HG03280 (cell line): Measurements from ENCODE around the gene ITGAX.
"Not testable (repeated sequence)": the region's sequence is repeated elsewhere in the genome, so short reads cannot be mapped to it uniquely, and the experiment has no call there.

Experiments used
- ATAC-seq: cut with Tn5 transposase; IDR thresholded peaks from one replicate; pipeline ENCODE4 v1.9.1; 2021; ENCODE audit warnings: mild to moderate bottlenecking, moderate library complexity; ENCODE audit not compliant: unreplicated experiment

ITGAX gene

GRCh38 chr16:31404353-31405064 is 49.5 kb downstream of the ITGAX start:
- ATAC-seq = no peak

- ATAC-seq = no peak
These were observed 52.4 kb downstream of the ITGAX start for GRCh38 chr16:31407406-31407805.

GRCh38 chr16:31409433-31409832 is 54.5 kb downstream of the ITGAX start:
- ATAC-seq = no peak

GRCh38 chr16:31410082-31410481 is 55.1 kb downstream of the ITGAX start:
- no peak for ATAC-seq

- ATAC-seq = no peak
These were observed 56.3 kb downstream of the ITGAX start for GRCh38 chr16:31411024-31411844.

GRCh38 chr16:31412750-31413149 is 57.8 kb downstream of the ITGAX start:
- ATAC-seq = no peak

GRCh38 chr16:31413381-31413780 is 58.4 kb downstream of the ITGAX start:
- ATAC-seq = no peak

- ATAC-seq = no peak
These were observed 59.0 kb downstream of the ITGAX start for GRCh38 chr16:31413943-31414342.

- no peak for ATAC-seq
These were observed 59.7 kb downstream of the ITGAX start for GRCh38 chr16:31414706-31415105.

GRCh38 chr16:31416371-31416770 is 61.4 kb downstream of the ITGAX start:
- no peak for ATAC-seq

- not testable (repeated sequence) for ATAC-seq
These were observed 62.1 kb downstream of the ITGAX start for GRCh38 chr16:31417036-31417435.

GRCh38 chr16:31417916-31418315 is 62.9 kb downstream of the ITGAX start:
- no peak for ATAC-seq

GRCh38 chr16:31420037-31420436 is 65.1 kb downstream of the ITGAX start:
- ATAC-seq = no peak

GRCh38 chr16:31421587-31421986 is 66.6 kb downstream of the ITGAX start:
- peak; percentile 54 for ATAC-seq

GRCh38 chr16:31423241-31423640 is 68.3 kb downstream of the ITGAX start:
- ATAC-seq = no peak

- ATAC-seq = no peak
These were observed 68.8 kb downstream of the ITGAX start for GRCh38 chr16:31423801-31424200.

- no peak for ATAC-seq
These were observed 72.7 kb downstream of the ITGAX start for GRCh38 chr16:31427441-31428278.

- no peak for ATAC-seq
These were observed 73.3 kb downstream of the ITGAX start, which contains the start of gene COX6A2 for GRCh38 chr16:31428279-31428597. TSS of gene COX6A2 (minus strand) at chr16:31428360. CDS start at chr16:31428325, 35 bp downstream.

- no peak for ATAC-seq
These were observed 73.8 kb downstream of the ITGAX start for GRCh38 chr16:31428638-31429247.

GRCh38 chr16:31429314-31429713 is 74.3 kb downstream of the ITGAX start:
- ATAC-seq = no peak

- ATAC-seq = no peak
These were observed 74.8 kb downstream of the ITGAX start for GRCh38 chr16:31429796-31430195.
